ENCODE data around the gene ANKRD40CL. TPM values are rescaled to one million over a fixed set of nuclear protein-coding genes. Genes with fewer than 3 reads are reported as not detected.
A peak's percentile ranks its signal among the peaks of the same experiment; 100 is the strongest.

The ANKRD40CL gene
- total RNA-seq, 3 donors from 2014 or later (not counting 1 experiment from before 2014, with no cell fraction given) = not detected

GRCh38 chr17:50793007-50793406 lies 25.7 kb upstream of the ANKRD40CL start:
- Mint-ChIP-seq H3K36me3 (no peaks in the 10 kb centered on the region), H3K4me1 (peaks cover 0 to 4% of the 10 kb centered on the region in 2 donors), H3K27ac (peak overlapping the region in 1 of 2 donors; percentile 60), H3K27me3 (ENCODE audit: low read depth in 2 of 2) (peaks cover 7 to 12% of the 10 kb centered on the region in 2 donors), H3K9me3 (no peaks in the 10 kb centered on the region), H3K4me3 (no peak overlapping the region)
- Histone ChIP-seq H3K4me1 (ENCODE audit: control insufficient read depth, insufficient read depth, low read length) (no peaks in the 10 kb centered on the region), H3K27me3 (ENCODE audit: control insufficient read depth, insufficient read depth, low read length) (no peaks in the 10 kb centered on the region), H3K9me3 (ENCODE audit: control insufficient read depth, insufficient read depth, low read length) (no peaks in the 10 kb centered on the region), H3K4me3 (ENCODE audit: low read length) (no peak overlapping the region), H3K36me3 (ENCODE audit: control insufficient read depth, insufficient read depth, low read length) (no peaks in the 10 kb centered on the region), H3K27ac (ENCODE audit: low read length) (no peak overlapping the region)
- no peak for TF ChIP-seq CTCF (IDR thresholded peaks at IDR 0.05)
- DNase-seq = no peak
- 91% methylated on average over 8 of the region's 8 CpGs for WGBS (ENCODE audit: insufficient coverage)
- intact Hi-C loops (cut with micrococcal nuclease) = no loop called here
- no peak for ATAC-seq

- intact Hi-C loops (cut with micrococcal nuclease) = no loop called here
- H3K4me1 ChIP-seq (ENCODE audit: control insufficient read depth, insufficient read depth, low read length) = no peaks in the 10 kb centered on the region
- H3K27me3 ChIP-seq (ENCODE audit: control insufficient read depth, insufficient read depth, low read length) = no peaks in the 10 kb centered on the region
- TF ChIP-seq CTCF (IDR thresholded peaks at IDR 0.05) = no peak
- DNase-seq = no peak
- H3K9me3 Mint-ChIP-seq = no peaks in the 10 kb centered on the region
- H3K9me3 ChIP-seq (ENCODE audit: control insufficient read depth, insufficient read depth, low read length) = no peaks in the 10 kb centered on the region
- H3K27me3 Mint-ChIP-seq (ENCODE audit: low read depth in 2 of 2) = peaks cover 7 to 12% of the 10 kb centered on the region in 2 donors
- no peak overlapping the region for H3K27ac ChIP-seq (ENCODE audit: low read length)
- no peak overlapping the region for H3K27ac Mint-ChIP-seq
- H3K36me3 Mint-ChIP-seq = no peaks in the 10 kb centered on the region
- no peak for ATAC-seq
- H3K36me3 ChIP-seq (ENCODE audit: control insufficient read depth, insufficient read depth, low read length) = no peaks in the 10 kb centered on the region
- no peak overlapping the region for H3K4me3 ChIP-seq (ENCODE audit: low read length)
- H3K4me3 Mint-ChIP-seq = no peak overlapping the region
- 93% methylated on average over 7 of the region's 7 CpGs for WGBS (ENCODE audit: insufficient coverage)
- peaks cover 0 to 4% of the 10 kb centered on the region in 2 donors for H3K4me1 Mint-ChIP-seq
Measured at GRCh38 chr17:50792132-50792531, 24.8 kb upstream of the ANKRD40CL start.

GRCh38 chr17:50790618-50791017 lies 23.3 kb upstream of the ANKRD40CL start:
- no peak overlapping the region for H3K27ac Mint-ChIP-seq
- no peak overlapping the region for H3K4me3 Mint-ChIP-seq
- H3K27me3 ChIP-seq (ENCODE audit: control insufficient read depth, insufficient read depth, low read length) = no peaks in the 10 kb centered on the region
- H3K9me3 Mint-ChIP-seq = no peaks in the 10 kb centered on the region
- no peaks in the 10 kb centered on the region for H3K9me3 ChIP-seq (ENCODE audit: control insufficient read depth, insufficient read depth, low read length)
- no peak for TF ChIP-seq CTCF (IDR thresholded peaks at IDR 0.05)
- H3K27me3 Mint-ChIP-seq (ENCODE audit: low read depth in 2 of 2) = peaks cover 7 to 12% of the 10 kb centered on the region in 2 donors
- no peaks in the 10 kb centered on the region for H3K36me3 Mint-ChIP-seq
- no peaks in the 10 kb centered on the region for H3K4me1 ChIP-seq (ENCODE audit: control insufficient read depth, insufficient read depth, low read length)
- intact Hi-C loops (cut with micrococcal nuclease) = no loop called here
- no peak for ATAC-seq
- no peak overlapping the region for H3K27ac ChIP-seq (ENCODE audit: low read length)
- DNase-seq = no peak
- no peak overlapping the region for H3K4me3 ChIP-seq (ENCODE audit: low read length)
- H3K4me1 Mint-ChIP-seq = peaks cover 0 to 4% of the 10 kb centered on the region in 2 donors
- WGBS (ENCODE audit: insufficient coverage) = 51% methylated on average over 6 of the region's 6 CpGs
- no peaks in the 10 kb centered on the region for H3K36me3 ChIP-seq (ENCODE audit: control insufficient read depth, insufficient read depth, low read length)

GRCh38 chr17:50787106-50787505 lies 19.8 kb upstream of the ANKRD40CL start:
- Histone ChIP-seq H3K4me1 (ENCODE audit: control insufficient read depth, insufficient read depth, low read length) (peaks cover 4% of the 10 kb centered on the region), H3K9me3 (ENCODE audit: control insufficient read depth, insufficient read depth, low read length) (no peaks in the 10 kb centered on the region), H3K27me3 (ENCODE audit: control insufficient read depth, insufficient read depth, low read length) (no peaks in the 10 kb centered on the region), H3K36me3 (ENCODE audit: control insufficient read depth, insufficient read depth, low read length) (no peaks in the 10 kb centered on the region), H3K27ac (ENCODE audit: low read length) (no peak overlapping the region), H3K4me3 (ENCODE audit: low read length) (no peak overlapping the region)
- H3K27ac Mint-ChIP-seq = no peak overlapping the region
- no peak for TF ChIP-seq CTCF (IDR thresholded peaks at IDR 0.05)
- no peaks in the 10 kb centered on the region for H3K9me3 Mint-ChIP-seq
- peaks cover 7 to 18% of the 10 kb centered on the region in 2 donors for H3K27me3 Mint-ChIP-seq (ENCODE audit: low read depth in 2 of 2)
- no peak overlapping the region for H3K4me3 Mint-ChIP-seq
- DNase-seq (no peak), ATAC-seq (no peak)
- intact Hi-C loops (cut with micrococcal nuclease) = no loop called here
- no peaks in the 10 kb centered on the region for H3K36me3 Mint-ChIP-seq
- WGBS (ENCODE audit: insufficient coverage) = 85% methylated on average over 7 of the region's 7 CpGs
- H3K4me1 Mint-ChIP-seq = peaks cover 0 to 5% of the 10 kb centered on the region in 2 donors
